NCI-H1048 (cell line): ENCODE measurements around the gene CNPY1.
"Not testable (repeated sequence)": the region's sequence is repeated elsewhere in the genome, so short reads cannot be mapped to it uniquely, and the experiment has no call there.

ENCODE experiments used
- DNase-seq: peaks from one replicate; lab custom pipeline; 2025; lab: John Stamatoyannopoulos, UW

Gene CNPY1

GRCh38 chr7:155546449-155546848 is at the start of gene CNPY1:
Gene CNPY1, minus strand, starts transcription at chr7:155546559. Its CDS starts 630 bp downstream, at chr7:155545929.
- DNase-seq, result not testable (repeated sequence)

GRCh38 chr7:155594961-155595366 is 48.6 kb upstream of the CNPY1 start:
- DNase-seq, result no peak

- DNase-seq, result no peak
Measured at GRCh38 chr7:155594163-155594732, 47.9 kb upstream of the CNPY1 start.

- no peak for DNase-seq
Measured at GRCh38 chr7:155593461-155594162, 47.3 kb upstream of the CNPY1 start.

GRCh38 chr7:155591055-155591775 is 44.9 kb upstream of the CNPY1 start:
- no peak for DNase-seq

GRCh38 chr7:155590215-155591018 is 44.1 kb upstream of the CNPY1 start:
- DNase-seq, result no peak

- no peak for DNase-seq
Measured at GRCh38 chr7:155589001-155589980, 42.9 kb upstream of the CNPY1 start.

GRCh38 chr7:155588468-155588998 is 42.2 kb upstream of the CNPY1 start:
- DNase-seq, result no peak

- DNase-seq, result no peak
Measured at GRCh38 chr7:155587486-155587885, 41.1 kb upstream of the CNPY1 start.

GRCh38 chr7:155586843-155587440 is 40.6 kb upstream of the CNPY1 start:
- DNase-seq, result no peak

- no peak for DNase-seq
Measured at GRCh38 chr7:155585951-155586350, 39.6 kb upstream of the CNPY1 start.

- no peak for DNase-seq
Measured at GRCh38 chr7:155585532-155585895, 39.2 kb upstream of the CNPY1 start.

- DNase-seq, result peak; percentile 73
Measured at GRCh38 chr7:155584763-155585531, 38.6 kb upstream of the CNPY1 start.

GRCh38 chr7:155584261-155584660 is 37.9 kb upstream of the CNPY1 start:
- DNase-seq, result no peak

GRCh38 chr7:155583636-155584035 is 37.3 kb upstream of the CNPY1 start:
- no peak for DNase-seq

- DNase-seq, result no peak
Measured at GRCh38 chr7:155581954-155582353, 35.6 kb upstream of the CNPY1 start.

GRCh38 chr7:155581107-155581830 is 34.9 kb upstream of the CNPY1 start:
- no peak for DNase-seq

GRCh38 chr7:155580367-155580766 is 34.0 kb upstream of the CNPY1 start:
- DNase-seq, result no peak

- no peak for DNase-seq
Measured at GRCh38 chr7:155579565-155579964, 33.2 kb upstream of the CNPY1 start.
